HEK293 (cell line): ENCODE results near the gene WNT6.

ENCODE experiments used
- CTCF ChIA-PET: fragments of 350-600 bp; formaldehyde crosslinking; extraction: SDS; loops from one replicate; lab custom pipeline; 2021; ENCODE audit warnings: antibody characterized with exemption; lab: Yijun Ruan, JAX
- POLR2A ChIA-PET: fragments of 300-600 bp; formaldehyde crosslinking; extraction: SDS; loops from one replicate; lab custom pipeline; 2020; ENCODE audit warnings: antibody characterized with exemption, inconsistent platforms; lab: Yijun Ruan, JAX
- H3K27ac ChIP-seq: fragments of 200-500 bp; sonication (Bioruptor generic); 2 replicates; pipeline ENCODE4 v1.5.1; 2014; ENCODE audit warnings: low read depth, low read length, control low read depth, inconsistent platforms; ENCODE audit errors: extremely low read depth
- H3K36me3 ChIP-seq, 2 experiments: fragments of 200-500 bp in 1 of 2; sonication (Bioruptor generic) in 1 of 2; 1 replicate in 1 of 2; 2 replicates in 1 of 2; pipeline ENCODE4 v1.5.1; 2014 to 2017; ENCODE audit warnings: inconsistent platforms in 2 of 2, low read length in 2 of 2; ENCODE audit not compliant: control insufficient read depth in 2 of 2, insufficient read depth in 1 of 2
- H3K4me1 ChIP-seq: fragments of 200-500 bp; sonication (Bioruptor generic); 2 replicates; pipeline ENCODE4 v1.5.1; 2014; ENCODE audit warnings: mild to moderate bottlenecking, low read length, inconsistent platforms; ENCODE audit not compliant: control insufficient read depth, insufficient read depth
- H3K4me3 ChIP-seq: 2 replicates; pipeline ENCODE4 v1.5.1; 2011; ENCODE audit warnings: low read depth, mild to moderate bottlenecking, control low read depth, low read length, moderate library complexity
- H3K9me3 ChIP-seq: fragments of 200-500 bp; sonication (Bioruptor generic); 2 replicates; pipeline ENCODE4 v1.5.1; 2014; ENCODE audit warnings: low read depth, low read length, inconsistent platforms; ENCODE audit not compliant: control insufficient read depth, insufficient read depth
- GLI2 ChIP-seq: fragments of 450-650 bp; formaldehyde crosslinking; IDR thresholded peaks from 2 replicates; pipeline ENCODE4; 2017; ENCODE audit warnings: missing biosample characterization, missing genetic modification characterization, low read depth, borderline replicate concordance
- GLI4 ChIP-seq: fragments of 450-650 bp; formaldehyde crosslinking; IDR thresholded peaks from 2 replicates; pipeline ENCODE4 v1.5.1; 2016; ENCODE audit warnings: missing biosample characterization, missing genetic modification characterization
- KLF7 ChIP-seq: fragments of 450-650 bp; formaldehyde crosslinking; IDR thresholded peaks from 2 replicates; pipeline ENCODE4 v1.5.1; 2016; ENCODE audit warnings: missing biosample characterization, missing genetic modification characterization, borderline replicate concordance
- KLF9 ChIP-seq: fragments of 450-650 bp; formaldehyde crosslinking; IDR thresholded peaks from 2 replicates; pipeline ENCODE4 v1.5.1; 2016; ENCODE audit warnings: missing biosample characterization, missing genetic modification characterization, low read depth
- MYNN ChIP-seq: fragments of 450-650 bp; formaldehyde crosslinking; IDR thresholded peaks from 2 replicates; pipeline ENCODE4 v1.5.1; 2016; ENCODE audit warnings: missing biosample characterization, missing genetic modification characterization, borderline replicate concordance
- PBX3 ChIP-seq: sonication (generic); formaldehyde crosslinking; IDR thresholded peaks from 2 replicates; pipeline ENCODE4 v1.8.1; 2022; ENCODE audit warnings: mild to moderate bottlenecking, moderate library complexity, missing genetic modification reagents
- SETDB1 ChIP-seq: IDR thresholded peaks from one replicate; pipeline ENCODE4 v1.6.1; 2017; ENCODE audit warnings: mild to moderate bottlenecking, low read length, moderate library complexity, mixed read lengths; ENCODE audit not compliant: insufficient read length
- YY1 ChIP-seq: fragments of 450-650 bp; formaldehyde crosslinking; IDR thresholded peaks from 2 replicates; pipeline ENCODE4 v1.5.1; 2018; ENCODE audit warnings: missing biosample characterization, missing genetic modification characterization
- ZBTB21 ChIP-seq: fragments of 450-650 bp; formaldehyde crosslinking; IDR thresholded peaks from 2 replicates; pipeline ENCODE4 v1.5.1; 2017; ENCODE audit warnings: missing biosample characterization, missing genetic modification characterization
- ZBTB6 ChIP-seq: fragments of 450-650 bp; formaldehyde crosslinking; IDR thresholded peaks from 2 replicates; pipeline ENCODE4 v1.5.1; 2017; ENCODE audit warnings: missing biosample characterization, missing genetic modification characterization
- ZNF202 ChIP-seq: fragments of 450-650 bp; formaldehyde crosslinking; IDR thresholded peaks from 2 replicates; pipeline ENCODE4 v1.5.1; 2016; ENCODE audit warnings: missing biosample characterization, missing genetic modification characterization, borderline replicate concordance
- ZNF211 ChIP-seq: fragments of 450-650 bp; formaldehyde crosslinking; IDR thresholded peaks from 2 replicates; pipeline ENCODE4 v1.5.1; 2016; ENCODE audit warnings: low read depth, missing biosample characterization, missing genetic modification characterization
- ZNF214 ChIP-seq: fragments of 450-650 bp; formaldehyde crosslinking; IDR thresholded peaks from 2 replicates; pipeline ENCODE4 v1.5.1; 2017; ENCODE audit warnings: missing biosample characterization, mild to moderate bottlenecking, missing genetic modification characterization, borderline replicate concordance
- ZNF23 ChIP-seq: fragments of 450-650 bp; formaldehyde crosslinking; IDR thresholded peaks from 2 replicates; pipeline ENCODE4 v1.5.1; 2016; ENCODE audit warnings: missing biosample characterization, missing genetic modification characterization, borderline replicate concordance
- ZNF239 ChIP-seq: fragments of 450-650 bp; formaldehyde crosslinking; IDR thresholded peaks from 2 replicates; pipeline ENCODE4 v1.5.1; 2016; ENCODE audit warnings: missing biosample characterization, missing genetic modification characterization
- ZNF26 ChIP-seq: fragments of 450-650 bp; formaldehyde crosslinking; IDR thresholded peaks from 2 replicates; pipeline ENCODE4 v1.5.1; 2016; ENCODE audit warnings: missing biosample characterization, missing genetic modification characterization
- ZNF302 ChIP-seq: fragments of 450-650 bp; formaldehyde crosslinking; IDR thresholded peaks from 2 replicates; pipeline ENCODE4 v1.5.1; 2016; ENCODE audit warnings: missing biosample characterization, missing genetic modification characterization, low read depth
- ZNF398 ChIP-seq: fragments of 450-650 bp; formaldehyde crosslinking; IDR thresholded peaks from 2 replicates; pipeline ENCODE4 v1.5.1; 2017; ENCODE audit warnings: missing biosample characterization, missing genetic modification characterization
- ZNF549 ChIP-seq: fragments of 450-650 bp; IDR thresholded peaks from 2 replicates; pipeline ENCODE4 v1.5.1; 2018; ENCODE audit warnings: missing biosample characterization, missing genetic modification characterization, mild to moderate bottlenecking, inconsistent platforms, moderate library complexity
- ZNF664 ChIP-seq: fragments of 450-650 bp; formaldehyde crosslinking; IDR thresholded peaks from 2 replicates; pipeline ENCODE4 v1.5.1; 2016; ENCODE audit warnings: missing biosample characterization, missing genetic modification characterization
- ZNF791 ChIP-seq: fragments of 450-650 bp; formaldehyde crosslinking; IDR thresholded peaks from 2 replicates; pipeline ENCODE4 v1.5.1; 2016; ENCODE audit warnings: missing biosample characterization, missing genetic modification characterization
- TF ChIP-seq, protein P1 (sequence below): fragments of 450-650 bp; formaldehyde crosslinking; IDR thresholded peaks from 2 replicates; pipeline ENCODE4 v1.5.1; 2016; ENCODE audit warnings: missing biosample characterization, missing genetic modification characterization, borderline replicate concordance
- TF ChIP-seq, protein P2 (sequence below): fragments of 450-650 bp; formaldehyde crosslinking; IDR thresholded peaks from 2 replicates; pipeline ENCODE4 v1.5.1; 2016; ENCODE audit warnings: missing biosample characterization, missing genetic modification characterization

WNT6 gene

GRCh38 chr2:218827701-218828476 lies 31.7 kb upstream of the WNT6 start:
- no peak for TF ChIP-seq ZNF26 (tag by site-specific recombination)
- no peak for TF ChIP-seq ZNF239
- TF ChIP-seq KLF7 (tag by site-specific recombination) = no peak
- TF ChIP-seq ZNF791 = no peak
- TF ChIP-seq ZNF214 (tag by site-specific recombination) = no peak
- TF ChIP-seq, protein P1, sequence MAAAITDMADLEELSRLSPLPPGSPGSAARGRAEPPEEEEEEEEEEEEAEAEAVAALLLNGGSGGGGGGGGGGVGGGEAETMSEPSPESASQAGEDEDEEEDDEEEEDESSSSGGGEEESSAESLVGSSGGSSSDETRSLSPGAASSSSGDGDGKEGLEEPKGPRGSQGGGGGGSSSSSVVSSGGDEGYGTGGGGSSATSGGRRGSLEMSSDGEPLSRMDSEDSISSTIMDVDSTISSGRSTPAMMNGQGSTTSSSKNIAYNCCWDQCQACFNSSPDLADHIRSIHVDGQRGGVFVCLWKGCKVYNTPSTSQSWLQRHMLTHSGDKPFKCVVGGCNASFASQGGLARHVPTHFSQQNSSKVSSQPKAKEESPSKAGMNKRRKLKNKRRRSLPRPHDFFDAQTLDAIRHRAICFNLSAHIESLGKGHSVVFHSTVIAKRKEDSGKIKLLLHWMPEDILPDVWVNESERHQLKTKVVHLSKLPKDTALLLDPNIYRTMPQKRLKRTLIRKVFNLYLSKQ (tag by site-specific recombination) = no peak
- TF ChIP-seq ZNF202 (tag by site-specific recombination) = no peak
- TF ChIP-seq YY1 (tag by site-specific recombination) = no peak
- TF ChIP-seq ZNF549 (tag by site-specific recombination) = no peak
- TF ChIP-seq, protein P2, sequence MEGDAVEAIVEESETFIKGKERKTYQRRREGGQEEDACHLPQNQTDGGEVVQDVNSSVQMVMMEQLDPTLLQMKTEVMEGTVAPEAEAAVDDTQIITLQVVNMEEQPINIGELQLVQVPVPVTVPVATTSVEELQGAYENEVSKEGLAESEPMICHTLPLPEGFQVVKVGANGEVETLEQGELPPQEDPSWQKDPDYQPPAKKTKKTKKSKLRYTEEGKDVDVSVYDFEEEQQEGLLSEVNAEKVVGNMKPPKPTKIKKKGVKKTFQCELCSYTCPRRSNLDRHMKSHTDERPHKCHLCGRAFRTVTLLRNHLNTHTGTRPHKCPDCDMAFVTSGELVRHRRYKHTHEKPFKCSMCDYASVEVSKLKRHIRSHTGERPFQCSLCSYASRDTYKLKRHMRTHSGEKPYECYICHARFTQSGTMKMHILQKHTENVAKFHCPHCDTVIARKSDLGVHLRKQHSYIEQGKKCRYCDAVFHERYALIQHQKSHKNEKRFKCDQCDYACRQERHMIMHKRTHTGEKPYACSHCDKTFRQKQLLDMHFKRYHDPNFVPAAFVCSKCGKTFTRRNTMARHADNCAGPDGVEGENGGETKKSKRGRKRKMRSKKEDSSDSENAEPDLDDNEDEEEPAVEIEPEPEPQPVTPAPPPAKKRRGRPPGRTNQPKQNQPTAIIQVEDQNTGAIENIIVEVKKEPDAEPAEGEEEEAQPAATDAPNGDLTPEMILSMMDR = no peak
- no peak for TF ChIP-seq ZNF23 (tag by site-specific recombination)
- no peak for TF ChIP-seq ZNF211 (tag by site-specific recombination)
- CTCF ChIA-PET = interaction anchor here (1.2 to 1.9 kb wide), 2 partner anchors 10 to 24 kb away, joined by 4 to 8 read pairs; no protein-coding TSS in a partner anchor
- Histone ChIP-seq H3K9me3 (no peaks in the 10 kb centered on the region), H3K27ac (no peak overlapping the region), H3K4me3 (no peak overlapping the region), H3K36me3 (no peaks in the 10 kb centered on the region), H3K4me1 (no peaks in the 10 kb centered on the region)
- POLR2A ChIA-PET = interaction anchor here (0.5 kb wide), 1 partner anchor 168 kb away, joined by 4 read pairs; the partner anchor contains the start of genes BCS1L and ZNF142

GRCh38 chr2:218828477-218828778 lies 31.2 kb upstream of the WNT6 start:
- Histone ChIP-seq H3K9me3 (no peaks in the 10 kb centered on the region), H3K4me3 (no peak overlapping the region), H3K4me1 (no peaks in the 10 kb centered on the region), H3K36me3 (no peaks in the 10 kb centered on the region), H3K27ac (no peak overlapping the region)
- ChIA-PET POLR2A (interaction anchor here (0.6 kb wide), 1 partner anchor 118 kb away, joined by 4 read pairs; no protein-coding TSS in a partner anchor), CTCF (interaction anchor here (1.2 to 1.9 kb wide), 3 partner anchors 10 to 24 kb away, joined by 4 to 8 read pairs (median 4); no protein-coding TSS in a partner anchor)
- TF ChIP-seq ZNF302 (tag by site-specific recombination) = no peak
- TF ChIP-seq ZNF664 (tag by site-specific recombination) = no peak
- TF ChIP-seq ZBTB6 = no peak
- no peak for TF ChIP-seq PBX3 (CRISPR knock-in tag)
- no peak for TF ChIP-seq SETDB1
- no peak for TF ChIP-seq KLF7 (tag by site-specific recombination)
- TF ChIP-seq GLI4 (tag by site-specific recombination) = no peak
- no peak for TF ChIP-seq ZNF398 (tag by site-specific recombination)
- TF ChIP-seq GLI2 (tag by site-specific recombination) = no peak
- no peak for TF ChIP-seq KLF9 (tag by site-specific recombination)
- no peak for TF ChIP-seq MYNN (tag by site-specific recombination)
- no peak for TF ChIP-seq ZBTB21 (tag by site-specific recombination)
